Keratinocyte (primary cell): ENCODE results near the gene PTK7. TPM values are rescaled to one million over a fixed set of nuclear protein-coding genes. Genes with fewer than 3 reads are reported as not detected.
"Not testable (repeated sequence)": the region's sequence is repeated elsewhere in the genome, so short reads cannot be mapped to it uniquely, and the experiment has no call there.

ENCODE experiments used
- DNase-seq: peaks from one replicate; pipeline ENCODE4 v3.0.0-alpha.2; 2011; ENCODE audit warnings: low read depth, missing footprints, low spot score
- FAIRE-seq: peaks from 2 replicates; lab custom pipeline; 2011; peaks lifted over from hg19 to GRCh38; lab: Jason Lieb, UNC
- H2AFZ ChIP-seq: 2 replicates; pipeline ENCODE4 v1.6.0; 2012; ENCODE audit warnings: low read length, control low read depth, inconsistent platforms; ENCODE audit not compliant: control insufficient read depth
- H3K27ac ChIP-seq: 2 replicates; pipeline ENCODE4 v1.5.1; 2011; ENCODE audit warnings: low read length; ENCODE audit not compliant: control insufficient read depth, insufficient read depth
- H3K27me3 ChIP-seq: 3 replicates; pipeline ENCODE4 v1.6.0; 2011; ENCODE audit warnings: low read length; ENCODE audit not compliant: control insufficient read depth, insufficient read depth; ENCODE audit errors: extremely low read depth
- H3K36me3 ChIP-seq, 2 experiments: 2 replicates in 1 of 2; 3 replicates in 1 of 2; pipeline ENCODE4 v1.5.1; 2011; ENCODE audit warnings: low read length in 2 of 2, mild to moderate bottlenecking in 1 of 2; ENCODE audit not compliant: control insufficient read depth in 2 of 2, insufficient read depth in 2 of 2; ENCODE audit errors: extremely low read depth in 1 of 2
- H3K4me1 ChIP-seq: 3 replicates; pipeline ENCODE4 v1.5.1; 2011; ENCODE audit warnings: low read length; ENCODE audit not compliant: control insufficient read depth, insufficient read depth; ENCODE audit errors: extremely low read depth
- H3K4me2 ChIP-seq: 3 replicates; pipeline ENCODE4 v1.6.0; 2011; ENCODE audit warnings: low read depth, low read length; ENCODE audit not compliant: control insufficient read depth, insufficient read depth; ENCODE audit errors: extremely low read depth
- H3K4me3 ChIP-seq, 3 experiments: fragments of 200-600 bp in 1 of 3; sonication (generic) in 1 of 3; 2 replicates in 2 of 3; 3 replicates in 1 of 3; pipeline ENCODE4 v1.5.1; 2011 to 2016; ENCODE audit warnings: low read length in 3 of 3, mild to moderate bottlenecking in 3 of 3, control low read depth in 2 of 3, inconsistent platforms in 1 of 3, low read depth in 1 of 3, mixed read lengths in 1 of 3, mixed run types in 1 of 3, moderate library complexity in 1 of 3; ENCODE audit not compliant: control insufficient read depth in 2 of 3, insufficient read depth in 2 of 3; ENCODE audit errors: extremely low read depth in 1 of 3
- H3K79me2 ChIP-seq: 2 replicates; pipeline ENCODE4 v1.6.0; 2012; ENCODE audit warnings: low read length; ENCODE audit not compliant: control insufficient read depth, insufficient read depth
- H3K9ac ChIP-seq: 3 replicates; pipeline ENCODE4 v1.6.0; 2011; ENCODE audit warnings: low read length; ENCODE audit not compliant: control insufficient read depth, insufficient read depth; ENCODE audit errors: extremely low read depth
- H3K9me1 ChIP-seq: 3 replicates; pipeline ENCODE4 v1.6.0; 2011; ENCODE audit warnings: low read length; ENCODE audit not compliant: control insufficient read depth, insufficient read depth; ENCODE audit errors: extremely low read depth
- H3K9me3 ChIP-seq: 2 replicates; pipeline ENCODE4 v1.5.1; 2012; ENCODE audit warnings: low read depth, low read length; ENCODE audit not compliant: control insufficient read depth
- H4K20me1 ChIP-seq: 3 replicates; pipeline ENCODE4 v1.6.0; 2011; ENCODE audit warnings: low read length; ENCODE audit not compliant: control insufficient read depth, insufficient read depth; ENCODE audit errors: extremely low read depth
- CTCF ChIP-seq, 3 experiments: IDR thresholded peaks in 1 of 3; conservative IDR thresholded peaks in 1 of 3; optimal IDR thresholded peaks in 1 of 3; 2 replicates in 2 of 3; 3 replicates in 1 of 3; pipeline versions ENCODE3 to v1.5.1; 2011; ENCODE audit warnings: low read length in 3 of 3, mild to moderate bottlenecking in 3 of 3, moderate library complexity in 2 of 3, control low read depth in 1 of 3, inconsistent platforms in 1 of 3; ENCODE audit not compliant: insufficient read depth in 2 of 3; ENCODE audit errors: extremely low read depth in 1 of 3
- EZH2 ChIP-seq: IDR thresholded peaks from one replicate; pipeline ENCODE4 v1.6.1; 2012; ENCODE audit warnings: inconsistent platforms, mild to moderate bottlenecking, low read length, moderate library complexity
- dilution Hi-C: fragments of 300-500 bp; cut with MboI; formaldehyde crosslinking; loops from one replicate; pipeline ENCODE4 v1.7.0; 2020; ENCODE audit warnings: low sequenced_read_pairs; ENCODE audit not compliant: extremely low pct_ligation_motif_present
- polyA plus RNA-seq, 5 experiments: library from polyadenylated mRNA; depleted of rRNA in 3 of 5; stranded (reverse) in 3 of 5; stranded (forward) in 1 of 5; unstranded in 1 of 5; fragments of >200 nt; gene quantifications; 1 replicate in 1 of 5; 2 replicates in 3 of 5; 3 replicates in 1 of 5; pipeline versions ENCODE4 v1.2.1 to v1.2.3, GENCODE V29; 2011 to 2012; ENCODE audit warnings: missing spikeins in 2 of 5, low read depth in 1 of 5, low replicate concordance in 1 of 5

Gene PTK7
- polyA plus RNA-seq, 1 donor (not counting 4 experiments of a cell fraction or from before 2014, with no cell fraction given) = 58.8 TPM

GRCh38 chr6:43038727-43039126 lies 37.4 kb upstream of the PTK7 start:
- Histone ChIP-seq H2AFZ (no peak overlapping the region), H3K9me3 (no peaks in the 10 kb centered on the region), H3K27ac (no peak overlapping the region), H3K4me1 (no peaks in the 10 kb centered on the region), H3K27me3 (no peaks in the 10 kb centered on the region), H3K4me3 (no peak overlapping the region), H3K79me2 (no peaks in the 10 kb centered on the region), H3K9me1 (no peaks in the 10 kb centered on the region), H3K4me2 (no peak overlapping the region), H3K36me3 (peaks cover 34 to 38% of the 10 kb centered on the region in 2 experiments), H4K20me1 (no peaks in the 10 kb centered on the region), H3K9ac (no peak overlapping the region)
- no peak for FAIRE-seq
- dilution Hi-C loops = no loop called here
- no peak for DNase-seq
- no peak for TF ChIP-seq EZH2

- no peaks in the 10 kb centered on the region for H3K4me1 ChIP-seq
- no peak overlapping the region for H3K27ac ChIP-seq
- H3K4me3 ChIP-seq = no peak overlapping the region
- TF ChIP-seq CTCF (optimal IDR thresholded peaks at IDR 0.05 in 1 of 3, IDR thresholded peaks at IDR 0.05 in 1 of 3, conservative IDR thresholded peaks at IDR 0.05 in 1 of 3; ENCODE audit: extremely low read depth in 1 of 3, insufficient read depth in 2 of 3, low read length in 3 of 3) (no peak), EZH2 (no peak)
- H4K20me1 ChIP-seq = no peaks in the 10 kb centered on the region
- FAIRE-seq (no peak), DNase-seq (no peak)
- no peak overlapping the region for H2AFZ ChIP-seq
- dilution Hi-C loops = no loop called here
- H3K9ac ChIP-seq = no peak overlapping the region
- no peak overlapping the region for H3K4me2 ChIP-seq
- no peaks in the 10 kb centered on the region for H3K79me2 ChIP-seq
- H3K27me3 ChIP-seq = no peaks in the 10 kb centered on the region
- H3K9me3 ChIP-seq = no peaks in the 10 kb centered on the region
- H3K36me3 ChIP-seq = peaks cover 34 to 38% of the 10 kb centered on the region in 2 experiments
- no peaks in the 10 kb centered on the region for H3K9me1 ChIP-seq
These were observed 35.4 kb upstream of the PTK7 start for GRCh38 chr6:43040542-43041257.

- H3K4me1 ChIP-seq, H3K4me3 ChIP-seq, FAIRE-seq, H3K9me3 ChIP-seq, H3K4me2 ChIP-seq, dilution Hi-C loops, H3K27me3 ChIP-seq, H3K9me1 ChIP-seq, H3K9ac ChIP-seq, H4K20me1 ChIP-seq, DNase-seq, H3K27ac ChIP-seq, H2AFZ ChIP-seq, H3K79me2 ChIP-seq: not testable (repeated sequence)
- peaks cover 34 to 41% of the 10 kb centered on the region in 2 experiments for H3K36me3 ChIP-seq
These were observed 34.6 kb upstream of the PTK7 start for GRCh38 chr6:43041475-43041874.
